GM08714 (cell line): Measurements from ENCODE around the gene SPG7.

Experiments
- H3K4me3 ChIP-seq: fragments of 200-500 bp; sonication (Bioruptor generic); 2 replicates; pipeline ENCODE4 v1.5.1; 2014; ENCODE audit warnings: mild to moderate bottlenecking, low read length, inconsistent platforms
- ZNF274 ChIP-seq: IDR thresholded peaks from 2 replicates; pipeline ENCODE4 v1.6.1; 2012; ENCODE audit warnings: mild to moderate bottlenecking, low read depth, low read length

The SPG7 gene

DNA sequence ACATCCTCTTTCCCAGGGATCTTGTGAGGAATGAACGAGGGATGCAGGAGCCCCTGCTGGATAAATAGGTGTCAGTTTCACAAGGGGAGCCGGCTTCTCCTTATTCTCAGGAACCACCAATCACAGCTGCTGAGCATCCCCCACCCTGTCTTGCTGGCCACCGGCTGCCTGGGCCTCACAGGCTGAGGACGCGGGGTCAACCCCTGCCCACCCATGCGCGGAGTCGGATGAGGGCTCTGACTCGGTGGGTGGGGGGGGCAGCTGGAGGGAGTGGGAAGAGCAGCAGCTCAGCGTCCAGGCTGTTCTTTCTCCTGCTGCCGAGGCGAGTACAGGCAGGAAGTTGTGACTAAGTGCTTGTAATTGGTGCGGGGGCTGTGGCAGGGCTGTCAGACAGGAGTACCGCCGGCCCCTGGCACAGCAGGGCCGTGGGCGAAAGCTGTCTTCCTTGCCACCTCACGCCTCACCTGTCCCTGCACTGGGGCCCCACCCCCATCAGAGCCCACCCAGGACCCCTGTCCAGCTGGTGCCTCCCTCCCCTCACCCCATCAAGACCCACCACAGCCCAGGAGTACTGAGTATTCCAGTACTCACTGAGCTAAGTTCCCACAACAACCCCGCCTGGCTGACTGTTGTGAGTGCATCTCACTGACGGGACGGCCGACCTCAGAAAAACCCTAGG lies 94.2 kb downstream of the SPG7 start:
- no peak overlapping the region for H3K4me3 ChIP-seq

DNA sequence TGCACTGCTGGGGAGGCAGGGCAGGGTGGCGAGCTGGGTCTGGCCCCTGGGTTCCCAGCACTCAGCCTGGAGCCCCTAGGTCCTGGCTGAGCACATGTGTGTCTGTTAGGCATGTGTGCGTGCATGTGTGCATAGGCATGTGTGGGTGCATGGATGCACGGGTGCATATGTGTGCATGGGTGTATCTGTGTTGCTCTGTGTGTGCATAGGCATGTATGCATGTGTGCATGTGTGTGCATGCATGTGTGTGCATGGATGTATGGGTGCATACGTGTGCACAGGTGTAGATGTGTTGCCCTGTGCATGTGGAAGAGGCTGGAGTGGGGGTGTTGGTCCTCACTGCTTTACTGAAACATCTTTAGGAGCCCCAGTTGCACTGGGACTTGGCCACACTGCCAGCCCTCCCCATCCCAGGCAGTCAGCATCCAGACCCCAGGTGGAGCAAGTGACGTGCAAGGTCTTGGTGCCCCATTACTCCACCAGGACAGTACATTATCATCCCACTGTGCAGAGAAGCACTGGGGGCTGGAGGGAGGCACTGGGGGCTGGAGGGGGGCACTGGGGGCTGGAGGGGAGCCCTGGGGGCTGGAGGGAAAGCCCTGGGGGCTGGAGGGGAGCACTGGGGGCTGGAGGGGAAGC lies 94.9 kb downstream of the SPG7 start:
- TF ChIP-seq ZNF274: no peak
- H3K4me3 ChIP-seq: no peak overlapping the region

More for the DNA sequence above, 94.2 kb downstream of the SPG7 start:
- TF ChIP-seq ZNF274: no peak

DNA sequence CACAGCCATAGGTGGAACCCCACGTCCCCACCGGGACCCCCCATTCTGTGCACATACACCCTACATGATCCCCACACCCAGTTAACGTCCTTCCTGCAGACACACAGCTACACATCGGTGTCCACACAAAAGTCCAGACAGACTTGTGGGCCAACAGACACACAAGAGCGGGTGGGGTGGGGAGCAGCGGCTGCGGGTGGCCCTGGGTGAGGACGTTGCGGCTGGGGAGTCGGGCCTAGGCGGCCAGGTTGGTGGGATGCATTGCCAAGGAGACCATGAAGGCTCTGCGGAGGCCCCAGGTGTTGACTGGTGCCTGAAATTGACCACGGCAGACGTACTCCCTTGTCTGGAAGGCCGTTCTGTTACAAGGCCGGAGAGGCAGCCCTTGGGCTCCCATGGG lies 96.6 kb downstream of the SPG7 start:
- H3K4me3 ChIP-seq: no peak overlapping the region
- no peak for TF ChIP-seq ZNF274

DNA sequence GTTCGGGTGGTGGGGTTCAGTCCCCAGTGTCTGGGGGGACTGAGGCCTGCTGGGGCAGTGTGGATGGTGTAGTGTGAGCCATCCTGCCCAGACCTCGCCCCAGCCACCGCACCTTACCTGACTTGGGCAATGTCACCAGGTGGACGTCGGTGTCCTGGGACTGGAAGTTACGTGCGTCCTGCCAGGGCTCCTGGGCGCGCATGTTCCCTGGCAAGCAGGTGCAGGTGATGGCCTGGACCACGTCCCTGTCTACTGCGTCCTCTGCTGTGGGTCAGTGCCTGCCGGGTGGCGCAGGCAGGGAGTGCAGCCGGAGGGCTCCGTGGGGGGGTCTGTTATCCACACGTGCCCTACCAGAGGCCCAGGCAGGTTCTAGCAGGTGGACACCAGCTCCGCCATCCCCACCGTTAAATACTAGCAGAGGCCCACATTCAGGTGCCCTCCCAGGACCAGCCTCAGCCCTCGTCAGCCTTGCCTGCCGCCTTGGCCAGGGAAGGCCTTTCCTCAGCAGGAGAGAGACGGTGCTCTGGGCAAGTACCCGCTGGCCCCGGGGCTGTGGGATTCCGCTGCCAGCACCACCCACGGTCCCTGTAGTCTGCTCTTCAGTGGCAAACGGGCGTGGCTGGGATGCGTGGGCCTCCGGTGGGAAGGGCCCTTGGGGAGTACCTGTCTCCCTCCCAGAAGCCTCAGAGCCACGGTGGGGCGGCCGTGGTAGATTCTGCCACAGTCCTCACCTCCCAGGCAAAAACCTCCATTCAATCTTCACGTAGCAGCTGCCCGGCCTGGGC lies 97.2 kb downstream of the SPG7 start:
- TF ChIP-seq ZNF274: no peak

DNA sequence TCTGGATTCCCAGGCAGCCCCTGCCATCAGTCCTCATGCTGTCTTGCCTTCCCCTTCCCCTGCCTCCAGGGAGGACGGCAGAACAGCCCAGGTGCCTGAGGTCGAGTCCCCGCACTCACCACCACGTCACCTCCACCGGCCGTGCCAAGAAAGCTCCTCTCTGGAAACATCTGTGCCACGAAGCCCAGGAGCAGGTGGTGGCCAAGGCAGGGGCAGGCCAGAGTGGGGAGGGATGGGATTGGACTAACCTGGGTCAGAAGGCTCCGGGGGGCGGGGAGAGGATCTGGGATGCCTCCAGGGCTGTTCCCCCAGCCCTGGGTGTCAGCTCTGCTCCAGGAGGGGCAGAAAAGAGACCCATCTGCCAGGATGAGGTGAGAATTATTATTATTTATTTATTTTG lies 97.8 kb downstream of the SPG7 start:
- H3K4me3 ChIP-seq: no peak overlapping the region
- no peak for TF ChIP-seq ZNF274

More for the DNA sequence above, 97.2 kb downstream of the SPG7 start:
- H3K4me3 ChIP-seq: no peak overlapping the region
